HG02571 (cell line): ENCODE measurements around the gene HNRNPL.
"Not testable (repeated sequence)": the region's sequence is repeated elsewhere in the genome, so short reads cannot be mapped to it uniquely, and the experiment has no call there.

Experiments
- ATAC-seq: cut with Tn5 transposase; IDR thresholded peaks from one replicate; pipeline ENCODE4 v1.9.1; 2021; ENCODE audit warnings: mild to moderate bottlenecking, moderate library complexity; ENCODE audit not compliant: unreplicated experiment

Gene HNRNPL

GRCh38 chr19:38831142-38831605, 18.6 kb downstream of the HNRNPL start:
- ATAC-seq: peak; percentile 46

- no peak for ATAC-seq
These were observed 19.6 kb downstream of the HNRNPL start for GRCh38 chr19:38830039-38830733.

DNA sequence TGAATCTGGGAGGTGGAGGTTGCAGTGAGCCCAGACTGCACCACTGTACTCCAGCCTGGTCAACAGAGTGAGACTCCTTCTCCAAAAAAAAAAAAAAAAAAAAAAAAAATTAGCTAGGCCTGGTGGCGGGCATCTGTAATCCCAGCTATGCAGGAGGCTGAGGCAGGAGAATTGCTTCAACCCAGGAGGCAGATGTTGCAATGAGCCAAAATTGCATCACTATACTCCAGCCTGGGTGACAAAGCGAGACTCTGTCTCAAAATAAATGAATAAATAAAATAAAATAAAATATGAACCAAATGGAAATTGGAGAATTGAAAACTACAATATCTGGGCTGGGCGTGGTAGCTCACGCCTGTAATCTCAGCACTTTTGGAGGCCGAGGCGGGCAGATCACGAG, 20.6 kb downstream of the HNRNPL start:
- not testable (repeated sequence) for ATAC-seq

DNA sequence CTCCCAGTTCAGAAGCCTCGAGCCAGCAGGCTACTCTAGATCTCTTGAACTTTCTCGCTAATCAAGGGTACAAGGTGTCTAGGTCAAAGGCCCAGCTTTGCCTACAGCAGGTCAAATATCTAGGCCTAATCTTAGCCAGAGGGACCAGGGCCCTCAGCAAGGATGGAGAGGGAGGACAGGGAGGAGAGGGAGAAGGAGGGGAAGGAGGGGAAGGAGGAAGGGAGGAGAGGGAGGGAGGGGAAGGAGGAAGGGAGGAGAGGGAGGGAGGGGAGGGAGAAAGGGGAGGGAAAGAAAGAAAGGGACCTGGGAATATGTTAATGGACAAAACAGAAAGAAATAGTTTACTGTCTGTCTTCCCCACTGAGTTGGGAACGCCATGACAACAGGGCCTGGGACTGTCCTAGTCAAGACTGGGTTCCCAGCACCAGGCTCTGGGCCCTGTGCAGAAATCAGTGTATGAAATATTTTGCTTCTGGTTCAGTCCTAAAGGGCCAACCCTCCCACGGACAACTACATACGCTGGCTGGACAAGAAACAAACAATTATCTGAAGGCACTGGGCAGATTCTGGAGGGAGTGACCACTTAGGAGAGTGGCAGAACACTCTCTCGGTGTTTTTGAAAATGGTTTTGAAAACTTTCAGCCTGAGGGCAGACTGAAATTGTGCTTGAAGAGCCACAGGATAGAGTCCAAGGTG, 22.8 kb downstream of the HNRNPL start:
- no peak for ATAC-seq

- not testable (repeated sequence) for ATAC-seq
These were observed 23.9 kb downstream of the HNRNPL start for GRCh38 chr19:38825936-38826335.

- ATAC-seq: not testable (repeated sequence)
These were observed 28.5 kb downstream of the HNRNPL start for GRCh38 chr19:38821230-38821825.

DNA sequence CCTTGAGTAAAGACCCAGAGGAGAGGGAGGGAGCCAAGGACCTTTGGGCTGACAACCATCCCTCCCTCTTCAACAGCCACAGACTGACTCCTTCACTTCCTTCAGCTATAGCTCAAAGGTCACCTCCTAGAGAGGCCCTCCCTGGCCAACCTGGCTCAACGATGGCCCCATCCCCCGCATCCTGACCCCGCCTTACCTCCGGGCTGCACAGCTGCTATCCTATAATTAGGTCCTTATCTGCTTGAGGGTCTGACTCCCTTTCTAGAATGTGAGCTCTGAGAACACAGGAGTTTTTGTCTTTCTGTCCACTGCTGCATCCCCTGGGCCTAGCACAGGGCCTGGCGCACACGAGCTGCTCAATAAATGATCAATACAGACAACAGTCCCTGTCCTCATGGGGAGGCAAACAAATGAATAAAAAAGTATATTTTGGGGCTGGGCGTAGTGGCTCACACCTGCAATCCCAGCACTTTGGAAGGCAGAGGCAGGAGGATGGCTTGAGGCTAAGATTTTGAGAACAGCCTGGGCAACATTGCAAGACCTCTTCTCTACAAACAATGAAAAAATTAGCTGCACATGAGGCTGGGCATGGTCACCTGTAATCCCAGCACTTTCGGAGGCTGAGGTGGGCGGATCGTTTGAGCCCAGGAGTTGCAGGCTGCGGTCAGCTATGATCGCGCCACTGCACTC, 30.4 kb downstream of the HNRNPL start:
- ATAC-seq: no peak

GRCh38 chr19:38817081-38817480, 32.7 kb downstream of the HNRNPL start:
- no peak for ATAC-seq

DNA sequence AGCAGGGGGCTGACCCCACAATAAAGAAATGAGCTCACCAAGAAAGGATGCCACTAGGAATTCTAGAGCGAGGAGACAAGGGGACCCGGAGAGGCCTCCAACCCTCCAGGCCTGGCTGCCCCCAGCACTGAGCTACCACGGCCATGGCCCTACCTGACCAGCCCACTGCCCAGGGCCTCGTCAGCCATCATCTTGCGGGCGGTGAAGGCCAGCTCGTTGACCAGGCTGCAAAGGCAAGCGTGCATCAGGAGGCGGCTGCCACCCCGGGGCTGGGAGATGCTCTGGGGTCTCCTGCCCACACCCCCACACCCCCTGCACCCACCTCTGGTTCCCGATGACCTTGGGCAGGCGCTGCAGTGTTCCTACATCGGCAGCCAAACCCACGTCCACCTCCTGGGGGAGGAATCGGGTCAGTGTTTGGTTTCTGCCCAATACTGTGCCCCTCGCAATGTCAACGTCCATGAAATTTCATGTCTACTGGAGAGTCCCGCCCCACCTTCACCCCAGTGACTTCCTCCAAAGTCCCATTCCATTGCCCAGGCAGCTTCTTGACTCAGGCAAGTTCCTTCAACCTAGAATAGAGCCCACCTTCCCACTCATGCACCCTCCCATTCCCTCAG, 33.5 kb downstream of the HNRNPL start:
- ATAC-seq: no peak

GRCh38 chr19:38815059-38816001, 34.5 kb downstream of the HNRNPL start:
- ATAC-seq: no peak

GRCh38 chr19:38813932-38814331, 35.9 kb downstream of the HNRNPL start:
- ATAC-seq: not testable (repeated sequence)

DNA sequence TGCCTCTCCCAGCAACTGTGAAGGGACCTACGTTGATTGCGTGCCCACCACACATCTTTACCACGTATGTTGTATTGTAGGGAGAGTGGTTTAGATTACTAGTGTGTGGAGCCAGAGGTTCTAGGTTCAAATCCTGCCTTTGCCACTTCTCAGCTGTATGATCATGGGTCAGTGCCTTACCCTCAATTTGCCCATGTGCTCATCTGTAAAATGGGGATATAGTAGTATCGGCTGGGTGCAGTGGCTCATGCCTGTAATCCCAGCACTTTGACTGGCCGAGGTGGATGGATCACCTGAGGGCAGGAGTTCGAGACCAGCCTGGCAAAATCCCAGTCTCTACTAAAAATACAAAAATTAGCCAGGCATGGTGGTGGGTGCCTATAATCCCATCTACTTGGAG, 36.5 kb downstream of the HNRNPL start:
- no peak for ATAC-seq

- no peak for ATAC-seq
These were observed 36.9 kb downstream of the HNRNPL start, which contains the start of gene LGALS4 for GRCh38 chr19:38812841-38813320. TSS of gene LGALS4 (minus strand) at chr19:38812945. CDS start at chr19:38812886, 59 bp downstream.

- no peak for ATAC-seq
These were observed 37.6 kb downstream of the HNRNPL start for GRCh38 chr19:38812009-38812840.

DNA sequence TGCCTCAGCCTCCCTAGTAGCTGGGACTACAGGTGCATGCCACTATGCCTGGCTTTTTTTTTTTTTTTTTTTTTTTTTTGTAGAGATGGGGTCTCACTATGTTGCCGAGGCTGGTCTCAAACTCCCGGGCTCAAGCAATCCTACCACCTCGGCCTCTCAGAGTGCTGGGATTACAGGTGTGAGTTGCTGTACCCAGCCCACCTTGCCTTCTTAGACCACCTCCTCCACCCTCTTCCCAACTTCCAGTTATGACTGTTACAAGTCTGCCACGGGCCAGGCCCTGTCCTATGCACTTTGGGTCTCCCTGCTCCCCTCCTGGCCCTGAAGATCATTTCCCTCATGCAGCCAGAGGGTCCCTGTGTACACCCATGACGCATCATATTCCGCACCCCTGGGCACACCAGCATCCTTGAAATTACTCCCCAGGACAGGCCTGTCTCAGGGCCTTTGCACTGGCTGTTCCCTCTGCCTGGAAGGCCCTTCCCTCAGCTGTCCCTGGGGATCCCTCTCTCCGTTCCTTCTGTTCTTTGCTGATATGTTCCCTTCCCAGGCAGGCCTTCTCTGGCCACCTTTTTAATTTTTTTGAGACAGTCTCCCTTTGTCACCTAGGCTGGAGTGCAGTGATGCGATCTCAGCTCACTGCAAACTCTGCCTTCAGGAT, 40.1 kb downstream of the HNRNPL start:
- ATAC-seq: no peak

DNA sequence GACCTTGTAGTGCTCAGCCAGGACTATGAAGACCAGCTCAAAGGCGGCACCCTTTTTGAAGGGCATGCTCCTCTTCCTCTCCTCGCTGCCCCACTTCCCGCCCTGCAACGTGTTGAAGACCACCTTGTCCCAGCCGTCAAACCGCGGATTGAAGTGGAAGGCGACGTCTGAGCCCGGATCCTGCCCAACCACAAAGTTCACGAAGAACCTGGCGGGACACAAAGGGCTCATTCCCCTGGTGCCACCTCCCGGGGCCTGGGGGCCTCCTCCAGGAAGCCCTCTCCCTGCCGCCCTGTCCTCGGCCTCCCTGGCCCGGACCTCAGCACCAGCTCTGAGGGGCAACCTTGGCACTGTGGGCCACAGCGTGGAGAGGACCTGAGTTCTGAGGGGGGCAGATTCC, 41.0 kb downstream of the HNRNPL start:
- no peak for ATAC-seq

- not testable (repeated sequence) for ATAC-seq
These were observed 42.2 kb downstream of the HNRNPL start for GRCh38 chr19:38807374-38808098.
